MM.1S (cell line): ENCODE measurements around the gene GPR137.

Experiments used
- DNase-seq: peaks from one replicate; pipeline ENCODE4 v3.0.0-alpha.2; 2015
- H2AFZ ChIP-seq: fragments of 300-600 bp; sonication (generic); 2 replicates; pipeline ENCODE4 v1.6.0; 2016; ENCODE audit warnings: antibody characterized with exemption, low read length
- H3F3A ChIP-seq: fragments of 300-600 bp; sonication (generic); 2 replicates; pipeline ENCODE4 v1.6.1; 2016; ENCODE audit warnings: mild to moderate bottlenecking, antibody characterized with exemption, low read length, moderate library complexity, mixed read lengths; ENCODE audit not compliant: insufficient read depth
- H3K27ac ChIP-seq: fragments of 300-600 bp; sonication (generic); 2 replicates; pipeline ENCODE4 v1.5.1; 2016; ENCODE audit warnings: mild to moderate bottlenecking, low read length
- H3K27me3 ChIP-seq: fragments of 300-600 bp; sonication (generic); replicated peaks from 2 replicates; pipeline ENCODE4 v1.6.0; 2016; ENCODE audit warnings: low read length; ENCODE audit not compliant: insufficient read depth
- H3K36me3 ChIP-seq: fragments of 300-600 bp; sonication (generic); replicated peaks from 2 replicates; pipeline ENCODE4 v1.6.1; 2016; ENCODE audit warnings: mild to moderate bottlenecking, low read length, mixed read lengths; ENCODE audit not compliant: insufficient read depth
- H3K4me1 ChIP-seq: fragments of 300-600 bp; sonication (generic); 2 replicates; pipeline ENCODE4 v1.6.1; 2016; ENCODE audit warnings: low read length, mixed read lengths
- H3K4me2 ChIP-seq: fragments of 300-600 bp; sonication (generic); 2 replicates; pipeline ENCODE4 v1.6.0; 2016; ENCODE audit warnings: low read depth, low read length
- H3K4me3 ChIP-seq: fragments of 300-600 bp; sonication (generic); 2 replicates; pipeline ENCODE4 v1.5.1; 2016; ENCODE audit warnings: low read length, mixed read lengths
- H3K79me2 ChIP-seq: fragments of 300-600 bp; sonication (generic); 2 replicates; pipeline ENCODE4 v1.6.1; 2016; ENCODE audit warnings: mixed run types, low read length, mixed read lengths
- H3K9ac ChIP-seq: fragments of 300-600 bp; sonication (generic); 2 replicates; pipeline ENCODE4 v1.6.1; 2016; ENCODE audit warnings: low read length, mixed read lengths
- H3K9me2 ChIP-seq: fragments of 300-600 bp; sonication (generic); replicated peaks from 2 replicates; pipeline ENCODE4 v1.6.1; 2016; ENCODE audit warnings: mild to moderate bottlenecking, low read length, mixed read lengths; ENCODE audit not compliant: insufficient read depth
- H3K9me3 ChIP-seq: fragments of 300-600 bp; sonication (generic); replicated peaks from 2 replicates; pipeline ENCODE4 v1.6.1; 2016; ENCODE audit warnings: mild to moderate bottlenecking, low read length, mixed read lengths; ENCODE audit not compliant: insufficient read depth
- H4K20me1 ChIP-seq: fragments of 300-600 bp; sonication (generic); 2 replicates; pipeline ENCODE4 v1.6.1; 2016; ENCODE audit warnings: mild to moderate bottlenecking, low read length, moderate library complexity, mixed read lengths; ENCODE audit not compliant: insufficient read depth
- CTCF ChIP-seq: fragments of 300-600 bp; sonication (generic); IDR thresholded peaks from 2 replicates; pipeline ENCODE4 v1.5.1; 2016; ENCODE audit warnings: antibody characterized with exemption, low read length, mixed read lengths
- EZH2 ChIP-seq: fragments of 300-600 bp; sonication (generic); optimal IDR thresholded peaks from 2 replicates; pipeline ENCODE3; 2017; ENCODE audit warnings: low read depth, mild to moderate bottlenecking, antibody characterized with exemption, low read length, mixed read lengths
- EZH2phosphoT487 ChIP-seq: fragments of 300-600 bp; sonication (generic); IDR thresholded peaks from 2 replicates; pipeline ENCODE4 v1.6.1; 2018; ENCODE audit warnings: antibody characterized with exemption, low read length

The GPR137 gene

GRCh38 chr11:64246871-64247728 is 38.5 kb upstream of the GPR137 start, which contains the start of gene PPP1R14B:
Gene PPP1R14B, minus strand, starts transcription at chr11:64246943. Its CDS starts 270 bp downstream, at chr11:64246673.
- H3K4me2 ChIP-seq: peak within 1 kb of the TSS; percentile 100
- no peaks in the 10 kb centered on the region for H3K9me3 ChIP-seq
- peaks cover 6% of the 10 kb centered on the region; the same call in 1 of the 2 replicates for H3K4me1 ChIP-seq
- no peaks in the 10 kb centered on the region for H3K36me3 ChIP-seq
- H3K9ac ChIP-seq: peak within 1 kb of the TSS; percentile 86
- H3K79me2 ChIP-seq: peaks cover 39% of the 10 kb centered on the region
- peaks cover 13% of the 10 kb centered on the region; the same call in 1 of the 2 replicates for H3F3A ChIP-seq
- H3K9me2 ChIP-seq: no peaks in the 10 kb centered on the region
- H3K27ac ChIP-seq: peak within 1 kb of the TSS; percentile 47
- peak within 1 kb of the TSS; percentile 99 for H3K4me3 ChIP-seq
- H3K27me3 ChIP-seq: peaks cover 5% of the 10 kb centered on the region; the same call in 1 of the 2 replicates
- peak; percentile 83 for DNase-seq
- TF ChIP-seq EZH2phosphoT487 (no peak), EZH2 (no peak), CTCF (no peak)
- peak within 1 kb of the TSS; percentile 90 for H2AFZ ChIP-seq
- no peaks in the 10 kb centered on the region for H4K20me1 ChIP-seq

DNA sequence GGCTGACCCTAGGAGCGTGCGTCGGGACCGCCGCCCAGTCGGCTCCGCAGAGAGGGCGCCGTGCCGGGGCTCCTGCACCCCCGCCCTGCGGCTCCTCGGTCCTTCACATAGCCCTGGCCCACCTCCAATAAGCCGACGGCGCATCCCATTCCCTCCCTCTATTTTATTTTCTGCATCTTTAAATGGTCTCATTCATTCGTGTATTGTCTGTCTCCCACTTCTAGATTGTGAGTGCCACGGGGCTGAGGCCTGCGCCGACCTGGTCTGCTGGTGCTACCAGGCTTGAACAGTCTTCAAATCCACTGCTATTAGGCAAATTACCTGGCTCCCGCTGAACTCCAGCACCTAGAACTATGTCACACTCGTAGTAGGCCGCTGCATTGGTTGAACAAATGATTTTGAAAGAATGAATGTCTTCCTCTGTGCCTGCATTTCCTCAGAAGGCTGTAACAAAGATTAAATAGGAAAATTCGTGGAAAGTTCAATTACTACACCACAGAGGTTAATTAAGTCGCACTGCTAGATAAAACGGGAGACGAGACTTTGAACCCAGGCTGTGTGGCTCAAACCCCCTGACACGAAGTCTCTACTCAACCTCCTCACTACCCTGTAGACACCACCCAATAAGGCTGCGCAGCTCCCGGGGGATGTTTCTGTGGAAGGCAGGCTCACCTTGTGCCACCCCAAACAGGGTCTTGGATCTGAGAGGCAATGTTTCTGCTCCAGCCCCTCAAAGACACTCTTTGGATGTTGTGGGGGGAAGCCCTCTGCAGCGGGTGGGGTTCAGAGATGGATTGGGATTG is 37.7 kb upstream of the GPR137 start:
- DNase-seq: no peak
- peak overlapping the region; percentile 82 for H3K4me3 ChIP-seq
- no peaks in the 10 kb centered on the region for H3K36me3 ChIP-seq
- H3K9ac ChIP-seq: no peak overlapping the region
- TF ChIP-seq EZH2: no peak
- H3K27ac ChIP-seq: no peak overlapping the region
- H3K9me3 ChIP-seq: no peaks in the 10 kb centered on the region
- H4K20me1 ChIP-seq: no peaks in the 10 kb centered on the region
- peaks cover 13% of the 10 kb centered on the region; the same call in 1 of the 2 replicates for H3F3A ChIP-seq
- peak overlapping the region; percentile 90 for H2AFZ ChIP-seq
- H3K79me2 ChIP-seq: peaks cover 36% of the 10 kb centered on the region
- H3K27me3 ChIP-seq: peaks cover 5% of the 10 kb centered on the region; the same call in 1 of the 2 replicates
- peak overlapping the region; percentile 100 for H3K4me2 ChIP-seq
- no peaks in the 10 kb centered on the region for H3K9me2 ChIP-seq
- no peaks in the 10 kb centered on the region; the same call in 1 of the 2 replicates for H3K4me1 ChIP-seq

GRCh38 chr11:64248578-64248977 is 37.1 kb upstream of the GPR137 start:
- TF ChIP-seq CTCF (no peak), EZH2phosphoT487 (no peak), EZH2 (no peak)
- H3K4me2 ChIP-seq: no peak overlapping the region
- peaks cover 8% of the 10 kb centered on the region; the same call in 1 of the 2 replicates for H3F3A ChIP-seq
- no peaks in the 10 kb centered on the region for H3K9me3 ChIP-seq
- no peak overlapping the region for H3K27ac ChIP-seq
- H3K4me3 ChIP-seq: no peak overlapping the region
- no peaks in the 10 kb centered on the region; the same call in 1 of the 2 replicates for H3K4me1 ChIP-seq
- H3K27me3 ChIP-seq: peaks cover 5% of the 10 kb centered on the region; the same call in 1 of the 2 replicates
- DNase-seq: no peak
- no peak overlapping the region for H3K9ac ChIP-seq
- no peaks in the 10 kb centered on the region for H3K36me3 ChIP-seq
- H3K79me2 ChIP-seq: peaks cover 36% of the 10 kb centered on the region
- H3K9me2 ChIP-seq: no peaks in the 10 kb centered on the region
- H2AFZ ChIP-seq: no peak overlapping the region
- H4K20me1 ChIP-seq: no peaks in the 10 kb centered on the region
